Panc1 (cell line): Measurements from ENCODE around the gene TAS2R41. TPM values are rescaled to one million over a fixed set of nuclear protein-coding genes. Genes with fewer than 3 reads are reported as not detected.

Experiments used
- ATAC-seq: fragments of 200-7000 bp; cut with Tn5 transposase; 2 replicates; pipeline ENCODE4 v1.9.1; 2020; ENCODE audit warnings: mild to moderate bottlenecking, moderate library complexity
- BruUV-seq: library from RNA; stranded (reverse); fragments of 400-500 nt; replicated peaks from 2 replicates; lab custom pipeline; 2021; lab: Mats Ljungman, UMichigan
- CTCF ChIA-PET: fragments of 300-600 bp; sonication (Branson Sonifier 250); formaldehyde crosslinking; loops from one replicate; lab custom pipeline; 2022; ENCODE audit warnings: antibody characterized with exemption; lab: Charles Lee
- POLR2A ChIA-PET: fragments of 300-600 bp; sonication (Branson Sonifier 250); formaldehyde crosslinking; loops from one replicate; lab custom pipeline; 2022; ENCODE audit warnings: antibody characterized with exemption; lab: Charles Lee
- DNase-seq: peaks from one replicate; pipeline ENCODE4 v3.0.0-alpha.2; 2010; ENCODE audit warnings: low read depth, low spot score
- H3K27ac ChIP-seq: 2 replicates; pipeline ENCODE4 v1.5.1; 2011; ENCODE audit warnings: mild to moderate bottlenecking, low read length, inconsistent platforms
- H3K27me3 ChIP-seq: fragments of 200-500 bp; sonication (Bioruptor generic); 2 replicates; pipeline ENCODE4 v1.6.0; 2014; ENCODE audit warnings: low read length, inconsistent platforms; ENCODE audit not compliant: control insufficient read depth, insufficient read depth
- H3K36me3 ChIP-seq: fragments of 200-500 bp; sonication (Bioruptor generic); 2 replicates; pipeline ENCODE4 v1.5.1; 2014; ENCODE audit warnings: inconsistent platforms, mild to moderate bottlenecking, low read length, moderate library complexity; ENCODE audit not compliant: control insufficient read depth, insufficient read depth
- H3K4me1 ChIP-seq: 2 replicates; pipeline ENCODE4 v1.5.1; 2011; ENCODE audit warnings: inconsistent platforms, mild to moderate bottlenecking, low read length, moderate library complexity; ENCODE audit not compliant: control insufficient read depth, insufficient read depth
- H3K4me3 ChIP-seq, 2 experiments: 2 replicates each; pipeline ENCODE4 v1.5.1; 2011 to 2012; ENCODE audit warnings: low read depth in 2 of 2, low read length in 2 of 2, mild to moderate bottlenecking in 2 of 2, inconsistent platforms in 1 of 2, moderate library complexity in 1 of 2
- H3K9me3 ChIP-seq: fragments of 200-500 bp; sonication (Bioruptor generic); 2 replicates; pipeline ENCODE4 v1.5.1; 2014; ENCODE audit warnings: low read depth, mild to moderate bottlenecking, inconsistent platforms, low read length, moderate library complexity; ENCODE audit not compliant: control insufficient read depth, insufficient read depth
- CTCF ChIP-seq: fragments of 450-650 bp; IDR thresholded peaks from 2 replicates; pipeline ENCODE4 v1.5.1; 2017; ENCODE audit warnings: mild to moderate bottlenecking
- POLR2AphosphoS5 ChIP-seq: IDR thresholded peaks from 2 replicates; pipeline ENCODE4 v1.6.1; 2012; ENCODE audit warnings: mild to moderate bottlenecking, low read depth, low read length, moderate library complexity
- REST ChIP-seq, 2 experiments: IDR thresholded peaks; 2 replicates each; pipeline ENCODE4 v1.6.1; 2011 to 2012; ENCODE audit warnings: low read depth in 2 of 2, control low read depth in 1 of 2, low read length in 1 of 2, mild to moderate bottlenecking in 1 of 2, moderate library complexity in 1 of 2; ENCODE audit not compliant: insufficient read depth in 1 of 2
- SIN3A ChIP-seq: IDR thresholded peaks from 2 replicates; pipeline ENCODE4 v1.6.1; 2012; ENCODE audit warnings: low read depth, mild to moderate bottlenecking, low read length, moderate library complexity, borderline replicate concordance; ENCODE audit not compliant: insufficient read depth
- TCF7L2 ChIP-seq: IDR thresholded peaks from 2 replicates; pipeline ENCODE4 v1.6.1; 2011; ENCODE audit warnings: mild to moderate bottlenecking, low read depth, low read length, inconsistent platforms
- in situ Hi-C: cut with HindIII; loops from 2 replicates; pipeline ENCODE4 v1.10.0; 2016; ENCODE audit warnings: low sequenced_read_pairs, low pct_unique_long_range_greater_than_20kb
- intact Hi-C: fragments of 100-400 bp; cut with micrococcal nuclease; formaldehyde crosslinking; loops from one replicate; pipeline ENCODE4 v1.10.0; 2022; ENCODE audit not compliant: unreplicated experiment
- total RNA-seq: library from RNA; stranded (reverse); gene quantifications from one replicate; pipeline ENCODE4 v1.2.1, GENCODE V29; 2021; ENCODE audit not compliant: unreplicated experiment

The TAS2R41 gene
- total RNA-seq, 1 experiment from 2014 or later, result not detected

GRCh38 chr7:143451122-143451521 lies 26.6 kb upstream of the TAS2R41 start:
- ChIA-PET CTCF (no interaction called here), POLR2A (no interaction called here)
- no TSS peak for BruUV-seq
- no peaks in the 10 kb centered on the region for H3K36me3 ChIP-seq
- H3K4me3 ChIP-seq, result no peak overlapping the region
- intact Hi-C loops (no loop called here), in situ Hi-C loops (no loop called here)
- DNase-seq (no peak), ATAC-seq (no peak)
- no peaks in the 10 kb centered on the region for H3K9me3 ChIP-seq
- H3K27me3 ChIP-seq, result peaks cover 4% of the 10 kb centered on the region
- H3K4me1 ChIP-seq, result no peaks in the 10 kb centered on the region
- TF ChIP-seq SIN3A (no peak), POLR2AphosphoS5 (no peak), CTCF (no peak), REST (IDR thresholded peaks at IDR 0.05; ENCODE audit: insufficient read depth in 1 of 2, low read depth in 2 of 2, low read length in 1 of 2) (no peak), TCF7L2 (no peak)
- H3K27ac ChIP-seq, result no peak overlapping the region

- no peaks in the 10 kb centered on the region for H3K9me3 ChIP-seq
- BruUV-seq, result no TSS peak
- no peaks in the 10 kb centered on the region for H3K4me1 ChIP-seq
- no peaks in the 10 kb centered on the region for H3K36me3 ChIP-seq
- TF ChIP-seq TCF7L2, result no peak
- TF ChIP-seq POLR2AphosphoS5, result no peak
- no peak for TF ChIP-seq REST (IDR thresholded peaks at IDR 0.05; ENCODE audit: insufficient read depth in 1 of 2, low read depth in 2 of 2, low read length in 1 of 2)
- TF ChIP-seq SIN3A, result no peak
- intact Hi-C loops, result no loop called here
- in situ Hi-C loops, result no loop called here
- H3K4me3 ChIP-seq, result no peak overlapping the region
- no peak overlapping the region for H3K27ac ChIP-seq
- H3K27me3 ChIP-seq, result peaks cover 2% of the 10 kb centered on the region
- DNase-seq (no peak), ATAC-seq (no peak)
- POLR2A ChIA-PET, result no interaction called here
- CTCF ChIA-PET, result no interaction called here
These were observed 25.9 kb upstream of the TAS2R41 start for GRCh38 chr7:143451746-143452145.
